IMR-90 (cell line): ENCODE measurements around the gene KDM5B. TPM values are rescaled to one million over a fixed set of nuclear protein-coding genes. Genes with fewer than 3 reads are reported as not detected.
A peak's percentile ranks its signal among the peaks of the same experiment; 100 is the strongest.

Source experiments
- ATAC-seq: fragments of 200-7000 bp; cut with Tn5 transposase; 2 replicates; pipeline ENCODE4 v1.9.1; 2020; ENCODE audit warnings: low read depth, mild to moderate bottlenecking, moderate library complexity
- BruUV-seq: library from RNA; stranded (reverse); fragments of 400-500 nt; replicated peaks from 2 replicates; lab custom pipeline; 2021; lab: Mats Ljungman, UMichigan
- CTCF ChIA-PET: fragments of 300-600 bp; formaldehyde crosslinking; extraction: SDS; loops from one replicate; lab custom pipeline; 2021; ENCODE audit warnings: antibody characterized with exemption; lab: Yijun Ruan, JAX
- POLR2A ChIA-PET: fragments of 300-600 bp; sonication (Branson Sonifier 250); formaldehyde crosslinking; loops from one replicate; lab custom pipeline; 2022; ENCODE audit warnings: antibody characterized with exemption; ENCODE audit not compliant: unreplicated experiment; lab: Charles Lee
- DNase-seq: peaks from one replicate; pipeline ENCODE4 v3.0.0; 2013
- H2AFZ ChIP-seq: replicated peaks from 2 replicates; pipeline ENCODE3; 2013; ENCODE audit warnings: low read length, mild to moderate bottlenecking; ENCODE audit not compliant: poor library complexity
- H2AK5ac ChIP-seq: 2 replicates; pipeline ENCODE4 v1.6.1; 2013; ENCODE audit warnings: low read depth, low read length, inconsistent platforms
- H2AK9ac ChIP-seq: replicated peaks from 2 replicates; pipeline ENCODE3; 2013; ENCODE audit warnings: mild to moderate bottlenecking, low read depth, low read length, moderate library complexity; ENCODE audit not compliant: poor library complexity
- H2BK120ac ChIP-seq: 2 replicates; pipeline ENCODE4 v1.6.1; 2013; ENCODE audit warnings: low read depth, low read length, inconsistent platforms
- H2BK15ac ChIP-seq: 3 replicates; pipeline ENCODE4 v1.6.1; 2013; ENCODE audit warnings: low read depth, low read length, inconsistent platforms
- H2BK20ac ChIP-seq: 2 replicates; pipeline ENCODE4 v1.6.1; 2013; ENCODE audit warnings: low read depth, mild to moderate bottlenecking, inconsistent platforms, low read length, moderate library complexity
- H2BK5ac ChIP-seq: 2 replicates; pipeline ENCODE4 v1.6.1; 2013; ENCODE audit warnings: mild to moderate bottlenecking, low read depth, low read length, inconsistent platforms; ENCODE audit not compliant: poor library complexity, severe bottlenecking
- H3K14ac ChIP-seq: replicated peaks from 2 replicates; pipeline ENCODE4 v1.6.1; 2013; ENCODE audit warnings: low read depth, low read length, inconsistent platforms
- H3K18ac ChIP-seq: 2 replicates; pipeline ENCODE4 v1.6.1; 2013; ENCODE audit warnings: low read depth, low read length, control low read depth
- H3K23ac ChIP-seq: 2 replicates; pipeline ENCODE4 v1.6.1; 2013; ENCODE audit warnings: low read depth, low read length, inconsistent platforms
- H3K27ac ChIP-seq: 2 replicates; pipeline ENCODE4 v1.5.1; 2013; ENCODE audit warnings: mild to moderate bottlenecking, control low read depth, low read length; ENCODE audit not compliant: insufficient read depth
- H3K27me3 ChIP-seq: 2 replicates; pipeline ENCODE4 v1.6.1; 2013; ENCODE audit warnings: low read length; ENCODE audit not compliant: control insufficient read depth, insufficient read depth
- H3K36me3 ChIP-seq: 2 replicates; pipeline ENCODE4 v1.6.1; 2013; ENCODE audit warnings: low read length, mixed read lengths; ENCODE audit not compliant: control insufficient read depth, insufficient read depth
- H3K4ac ChIP-seq: 2 replicates; pipeline ENCODE4 v1.6.1; 2013; ENCODE audit warnings: low read depth, low read length, inconsistent platforms
- H3K4me1 ChIP-seq: 2 replicates; pipeline ENCODE4 v1.6.1; 2013; ENCODE audit warnings: low read length, mixed read lengths; ENCODE audit not compliant: control insufficient read depth, insufficient read depth
- H3K4me2 ChIP-seq: 2 replicates; pipeline ENCODE4 v1.6.1; 2013; ENCODE audit warnings: low read depth, mild to moderate bottlenecking, control low read depth, low read length, moderate library complexity
- H3K4me3 ChIP-seq: 2 replicates; pipeline ENCODE4 v1.5.1; 2013; ENCODE audit warnings: low read depth, mild to moderate bottlenecking, control low read depth, low read length, moderate library complexity; ENCODE audit not compliant: insufficient read depth
- H3K56ac ChIP-seq: 2 replicates; pipeline ENCODE4 v1.6.1; 2013; ENCODE audit warnings: low read length, inconsistent platforms; ENCODE audit not compliant: insufficient read depth; ENCODE audit errors: extremely low read depth
- H3K79me1 ChIP-seq, 2 experiments: 2 replicates each; pipeline ENCODE4 v1.6.1; 2013; ENCODE audit warnings: low read length in 2 of 2, inconsistent platforms in 1 of 2, low read depth in 1 of 2
- H3K9ac ChIP-seq: 2 replicates; pipeline ENCODE4 v1.6.1; 2013; ENCODE audit warnings: low read depth, low read length, control low read depth
- H3K9me1 ChIP-seq: 2 replicates; pipeline ENCODE4 v1.6.1; 2013; ENCODE audit warnings: low read length, inconsistent platforms; ENCODE audit not compliant: insufficient read depth
- H3K9me3 ChIP-seq: 2 replicates; pipeline ENCODE4 v1.6.1; 2013; ENCODE audit warnings: low read length; ENCODE audit not compliant: control insufficient read depth, insufficient read depth
- H4K20me1 ChIP-seq: 2 replicates; pipeline ENCODE4 v1.6.1; 2013; ENCODE audit warnings: low read length, inconsistent platforms; ENCODE audit not compliant: insufficient read depth
- H4K5ac ChIP-seq: 2 replicates; pipeline ENCODE4 v1.6.1; 2013; ENCODE audit warnings: mild to moderate bottlenecking, low read depth, low read length, control low read depth
- H4K8ac ChIP-seq, 2 experiments: 2 replicates each; pipeline ENCODE4 v1.6.1; 2013; ENCODE audit warnings: low read depth in 2 of 2, low read length in 2 of 2, control low read depth in 1 of 2, inconsistent platforms in 1 of 2
- H4K91ac ChIP-seq: 2 replicates; pipeline ENCODE4 v1.6.1; 2013; ENCODE audit warnings: low read depth, low read length, inconsistent platforms; ENCODE audit not compliant: insufficient read depth
- BHLHE40 ChIP-seq: fragments of 150-350 bp; IDR thresholded peaks from 2 replicates; pipeline ENCODE4 v1.6.1; 2016; ENCODE audit warnings: mild to moderate bottlenecking, low read depth, low read length
- CEBPB ChIP-seq: IDR thresholded peaks from 2 replicates; pipeline ENCODE4 v1.6.1; 2012; ENCODE audit warnings: low read depth, low read length, improper control_type of control experiment
- CHD1 ChIP-seq: IDR thresholded peaks from 2 replicates; pipeline ENCODE4 v1.6.1; 2012; ENCODE audit warnings: low read depth, low read length, improper control_type of control experiment
- CTCF ChIP-seq: conservative IDR thresholded peaks from 2 replicates; pipeline ENCODE4 v1.5.1; 2012; ENCODE audit warnings: mild to moderate bottlenecking, low read depth, low read length, improper control_type of control experiment
- ELK1 ChIP-seq: fragments of 150-350 bp; IDR thresholded peaks from 2 replicates; pipeline ENCODE4 v1.6.1; 2016; ENCODE audit warnings: low read depth, mild to moderate bottlenecking, low read length, moderate library complexity, borderline replicate concordance
- FOS ChIP-seq: fragments of 150-350 bp; IDR thresholded peaks from 2 replicates; pipeline ENCODE4 v1.6.1; 2016; ENCODE audit warnings: low read depth, low read length
- MAFK ChIP-seq: IDR thresholded peaks from 2 replicates; pipeline ENCODE4 v1.6.1; 2012; ENCODE audit warnings: low read depth, low read length, improper control_type of control experiment
- MAZ ChIP-seq: IDR thresholded peaks from 2 replicates; pipeline ENCODE4 v1.6.1; 2012; ENCODE audit warnings: low read depth, mild to moderate bottlenecking, low read length, improper control_type of control experiment, moderate library complexity, borderline replicate concordance
- MXI1 ChIP-seq: IDR thresholded peaks from 2 replicates; pipeline ENCODE4 v1.6.1; 2012; ENCODE audit warnings: low read depth, mild to moderate bottlenecking, low read length, moderate library complexity, borderline replicate concordance
- NFE2L2 ChIP-seq: fragments of 150-350 bp; IDR thresholded peaks from 2 replicates; pipeline ENCODE4 v1.6.1; 2016; ENCODE audit warnings: low read depth, mild to moderate bottlenecking, low read length
- POLR2A ChIP-seq: IDR thresholded peaks from 2 replicates; pipeline ENCODE4 v1.6.1; 2012; ENCODE audit warnings: mild to moderate bottlenecking, low read depth, low read length
- RAD21 ChIP-seq: IDR thresholded peaks from 2 replicates; pipeline ENCODE4 v1.6.1; 2012; ENCODE audit warnings: low read length, improper control_type of control experiment
- RCOR1 ChIP-seq: IDR thresholded peaks from 2 replicates; pipeline ENCODE4 v1.6.1; 2012; ENCODE audit warnings: mild to moderate bottlenecking, low read length, improper control_type of control experiment; ENCODE audit not compliant: insufficient replicate concordance
- RFX5 ChIP-seq: IDR thresholded peaks from 2 replicates; pipeline ENCODE4 v1.8.0; 2012; ENCODE audit warnings: low read depth, mild to moderate bottlenecking, low read length, moderate library complexity
- SMC3 ChIP-seq: fragments of 150-350 bp; IDR thresholded peaks from 2 replicates; pipeline ENCODE4 v1.6.1; 2016; ENCODE audit warnings: low read depth, mild to moderate bottlenecking, antibody characterized with exemption, low read length, moderate library complexity
- WGBS, 2 experiments: methylation state at CpG; one replicate each; pipeline versions ENCODE4 v1.1.5 to v1.1.7; 2013; ENCODE audit warnings: missing lambda C conversion rate in 2 of 2; ENCODE audit not compliant: insufficient read length in 1 of 2; ENCODE audit errors: extremely low coverage in 2 of 2; 5-methylcytosine and 5-hydroxymethylcytosine counted together
- dilution Hi-C: fragments of 300-500 bp; cut with HindIII; formaldehyde crosslinking; loops from one replicate; pipeline ENCODE4 v1.14.3; 2018; ENCODE audit warnings: low sequenced_read_pairs; ENCODE audit not compliant: unreplicated experiment
- in situ Hi-C: fragments of 300-500 bp; cut with MboI; formaldehyde crosslinking; loops from 3 replicates; pipeline ENCODE4 v1.14.3; 2019; ENCODE audit warnings: low sequenced_read_pairs, inconsistent platforms, mixed read lengths
- intact Hi-C: fragments of 100-400 bp; cut with micrococcal nuclease; formaldehyde crosslinking; loops from 2 replicates; pipeline ENCODE4 v1.10.0; 2022
- polyA plus RNA-seq, 3 experiments: library from polyadenylated mRNA; depleted of rRNA; stranded (reverse); fragments of >200 nt; gene quantifications; 2 replicates each; pipeline ENCODE4 v1.2.3, GENCODE V29; 2012; ENCODE audit warnings: low replicate concordance in 1 of 3
- total RNA-seq: library from RNA; depleted of rRNA; stranded (reverse); fragments of >200 nt; gene quantifications from 2 replicates; pipeline ENCODE4 v1.2.3, GENCODE V29; 2012
- TF ChIP-seq, protein P1 (sequence below): fragments of 150-350 bp; IDR thresholded peaks from 2 replicates; pipeline ENCODE4 v1.6.1; 2017; ENCODE audit warnings: mild to moderate bottlenecking, antibody characterized with exemption, low read length, low read depth

KDM5B gene
- total and polyA plus RNA-seq, 2 of the 4 experiments (the other 2 are of a cell fraction) = 28.8 to 82.1 TPM

DNA sequence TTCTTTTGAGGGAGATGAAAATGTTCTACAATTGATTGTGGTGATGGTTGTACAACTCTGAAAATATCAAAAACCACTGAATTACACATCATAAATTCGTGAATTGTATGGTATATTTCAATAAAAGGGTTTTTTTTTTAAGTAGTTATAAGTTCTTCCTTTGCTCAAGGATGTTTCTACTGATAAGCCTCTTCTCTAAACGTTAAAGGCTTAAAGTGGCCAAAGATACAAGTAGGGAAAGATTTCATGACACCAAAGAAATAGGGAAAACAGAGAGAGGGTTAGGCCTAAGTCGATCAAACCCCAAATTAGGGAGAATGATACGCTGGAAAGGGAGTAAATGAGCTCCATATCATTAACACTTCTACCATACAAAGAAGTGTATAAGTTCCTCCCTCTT is 4.1 kb downstream of the KDM5B start:
- Histone ChIP-seq H3K27ac (no peak overlapping the region), H3K4me2 (peak overlapping the region; percentile 16; the same call in 1 of the 2 replicates), H4K5ac (no peak overlapping the region), H3K79me1 (peaks cover 0 to 52% of the 10 kb centered on the region in 2 experiments; a peak in 2 of 4 replicates), H2BK20ac (no peak overlapping the region), H3K9ac (no peak overlapping the region), H3K4me3 (no peak overlapping the region), H3K9me3 (no peaks in the 10 kb centered on the region), H3K56ac (no peak overlapping the region), H3K4me1 (peaks cover 9% of the 10 kb centered on the region), H4K8ac (no peak overlapping the region), H2AFZ (no peak overlapping the region), H3K9me1 (peaks cover 7% of the 10 kb centered on the region), H3K18ac (no peak overlapping the region), H2AK5ac (no peak overlapping the region), H3K4ac (no peak overlapping the region), H3K36me3 (no peaks in the 10 kb centered on the region), H4K20me1 (peaks cover 77% of the 10 kb centered on the region), H4K91ac (no peak overlapping the region), H2BK5ac (no peak overlapping the region), H3K27me3 (no peaks in the 10 kb centered on the region), H2AK9ac (no peak overlapping the region), H3K23ac (peak overlapping the region; percentile 89; the same call in 1 of the 2 replicates), H3K14ac (no peak overlapping the region), H2BK120ac (no peak overlapping the region), H2BK15ac (no peak overlapping the region)
- intact Hi-C loops = no loop called here
- no peak for TF ChIP-seq CEBPB
- no peak for TF ChIP-seq FOS
- TF ChIP-seq SMC3 = no peak
- no peak for TF ChIP-seq CTCF
- TF ChIP-seq MAZ = no peak
- TF ChIP-seq POLR2A = no peak
- no peak for TF ChIP-seq BHLHE40
- no peak for TF ChIP-seq MAFK
- no peak for TF ChIP-seq RAD21
- no peak for TF ChIP-seq RCOR1
- no peak for TF ChIP-seq ELK1
- TF ChIP-seq RFX5 = no peak
- no peak for TF ChIP-seq CHD1
- TF ChIP-seq NFE2L2 = no peak
- TF ChIP-seq MXI1 = no peak
- TF ChIP-seq, protein P1, sequence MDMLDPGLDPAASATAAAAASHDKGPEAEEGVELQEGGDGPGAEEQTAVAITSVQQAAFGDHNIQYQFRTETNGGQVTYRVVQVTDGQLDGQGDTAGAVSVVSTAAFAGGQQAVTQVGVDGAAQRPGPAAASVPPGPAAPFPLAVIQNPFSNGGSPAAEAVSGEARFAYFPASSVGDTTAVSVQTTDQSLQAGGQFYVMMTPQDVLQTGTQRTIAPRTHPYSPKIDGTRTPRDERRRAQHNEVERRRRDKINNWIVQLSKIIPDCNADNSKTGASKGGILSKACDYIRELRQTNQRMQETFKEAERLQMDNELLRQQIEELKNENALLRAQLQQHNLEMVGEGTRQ = no peak
- no TSS peak for BruUV-seq
- WGBS, 2 experiments = no CpG with 5 or more reads among the region's 4 CpGs
- CTCF ChIA-PET = no interaction called here
- POLR2A ChIA-PET = no interaction called here
- in situ Hi-C loops = no loop called here
- ATAC-seq (no peak), DNase-seq (no peak)
- dilution Hi-C loops = no loop called here
